Psoas muscle (tissue), 8 donors: ENCODE results near the gene MZF1. TPM values are rescaled to one million over a fixed set of nuclear protein-coding genes. Genes with fewer than 3 reads are reported as not detected.
A peak's percentile ranks its signal among the peaks of the same experiment; 100 is the strongest.

Experiments used
- ATAC-seq, 4 donors: fragments of 200-7000 bp; cut with Tn5 transposase; one replicate each; pipeline ENCODE4 v1.9.1; 2020; ENCODE audit warnings: moderate library complexity in 3 of 4, mild to moderate bottlenecking in 2 of 4
- DNase-seq, 2 donors: peaks; one replicate each; pipeline ENCODE4 v3.0.0-alpha.2; 2020
- H3K27ac ChIP-seq: fragments of 200-600 bp; one replicate; pipeline ENCODE4 v1.8.0; 2022
- H3K27me3 ChIP-seq, 3 donors: fragments of 200-600 bp in 1 of 3; one replicate each; pipeline versions ENCODE4 v1.6.1 to v1.8.0; 2013 to 2022; ENCODE audit warnings: low read length in 2 of 3, mild to moderate bottlenecking in 2 of 3, moderate library complexity in 1 of 3; ENCODE audit not compliant: insufficient read depth in 3 of 3
- H3K36me3 ChIP-seq, 2 donors: fragments of 200-600 bp in 1 of 2; one replicate each; pipeline versions ENCODE4 v1.6.1 to v1.8.0; 2013 to 2022; ENCODE audit warnings: low read depth in 1 of 2, mild to moderate bottlenecking in 1 of 2, moderate library complexity in 1 of 2; ENCODE audit not compliant: insufficient read depth in 1 of 2
- H3K4me1 ChIP-seq: fragments of 200-600 bp; one replicate; pipeline ENCODE4 v1.8.0; 2022
- H3K4me3 ChIP-seq: fragments of 200-600 bp; one replicate; pipeline ENCODE4 v1.8.0; 2022; ENCODE audit warnings: mild to moderate bottlenecking
- H3K9me3 ChIP-seq: fragments of 200-600 bp; one replicate; pipeline ENCODE4 v1.8.0; 2022
- WGBS, 3 donors: extraction: QIAGEN DNeasy Blood & Tissue Kit; methylation state at CpG; one replicate each; pipeline versions ENCODE4 v1.1.6 to v1.1.7; 2013; 5-methylcytosine and 5-hydroxymethylcytosine counted together
- intact Hi-C, 2 donors: fragments of 100-400 bp; cut with DNase I; formaldehyde crosslinking; loops; one replicate each; pipeline versions ENCODE4 v1.11.0 to v1.14.2; 2022
- polyA plus RNA-seq, 3 donors: library from polyadenylated mRNA; stranded (reverse); fragments of 200-250 nt; gene quantifications; one replicate each; pipeline ENCODE4 v1.2.3, GENCODE V29; 2013
- total RNA-seq, 4 donors: library from RNA; stranded (reverse); fragmentation: NEBNext Ultra II Directional in 2 of 4; extraction: Animal tissue kit (Norgen Biotek cat#: 25700) in 2 of 4; gene quantifications; one replicate each; pipeline versions ENCODE4 v1.2.1 to v1.2.4, GENCODE V29; 2021 to 2023
- TF ChIP-seq, protein P1 (sequence below): fragments of 200-600 bp; IDR thresholded peaks from one replicate; pipeline ENCODE4 v1.8.0; 2022; ENCODE audit warnings: antibody characterized with exemption
- donor health status: healthy with polysubstance abuse.
- donor health status: DM: no; HTN: no; CAD: no; lungs with moderate emphysema.
- donor health status: Bipolar disorder and iron deficiency.
- donor health status: healthy.
- donor health status: DM: yes; HTN: yes; CAD: no.
- donor health status: DM: no; HTN: no; CAD: no.
- donor health status: DM: no; HTN: no; CAD: no.
- donor health status: DM: yes; HTN: yes; CAD: no.

Gene MZF1
- total and polyA plus RNA-seq, 7 donors = 5.0 to 13.0 (median 9.3) TPM

DNA sequence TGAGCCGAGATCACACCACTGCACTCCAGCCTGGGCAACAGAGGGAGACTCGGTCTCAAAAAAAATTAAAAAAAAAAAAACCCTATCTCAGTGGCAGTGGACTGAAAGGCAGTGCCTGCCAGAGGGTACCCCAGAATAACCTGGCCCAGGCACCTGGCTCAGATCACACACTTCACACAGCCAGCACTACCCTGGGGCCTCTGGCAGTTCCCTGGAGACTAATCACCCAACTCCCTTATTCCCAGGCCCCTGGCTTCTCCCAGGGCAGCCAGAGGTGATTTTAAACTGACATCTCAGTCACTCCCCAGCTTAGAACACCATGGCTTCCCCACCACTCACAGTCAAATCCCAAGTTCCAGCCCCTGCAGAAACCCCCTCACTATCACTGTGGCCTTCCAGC is 57.9 kb downstream of the MZF1 start:
- Histone ChIP-seq H3K4me3 (no peak overlapping the region), H3K4me1 (peaks cover 27% of the 10 kb centered on the region), H3K27ac (no peak overlapping the region), H3K9me3 (no peaks in the 10 kb centered on the region), H3K36me3 (peaks cover 0 to 20% of the 10 kb centered on the region in 2 donors), H3K27me3 (no peaks in the 10 kb centered on the region)
- ATAC-seq (no peak), DNase-seq (no peak)
- intact Hi-C loops = no loop called here
- 90 to 94% (median 92%) methylated on average over 2 of the region's 2 CpGs for WGBS, 3 donors
- TF ChIP-seq, protein P1, sequence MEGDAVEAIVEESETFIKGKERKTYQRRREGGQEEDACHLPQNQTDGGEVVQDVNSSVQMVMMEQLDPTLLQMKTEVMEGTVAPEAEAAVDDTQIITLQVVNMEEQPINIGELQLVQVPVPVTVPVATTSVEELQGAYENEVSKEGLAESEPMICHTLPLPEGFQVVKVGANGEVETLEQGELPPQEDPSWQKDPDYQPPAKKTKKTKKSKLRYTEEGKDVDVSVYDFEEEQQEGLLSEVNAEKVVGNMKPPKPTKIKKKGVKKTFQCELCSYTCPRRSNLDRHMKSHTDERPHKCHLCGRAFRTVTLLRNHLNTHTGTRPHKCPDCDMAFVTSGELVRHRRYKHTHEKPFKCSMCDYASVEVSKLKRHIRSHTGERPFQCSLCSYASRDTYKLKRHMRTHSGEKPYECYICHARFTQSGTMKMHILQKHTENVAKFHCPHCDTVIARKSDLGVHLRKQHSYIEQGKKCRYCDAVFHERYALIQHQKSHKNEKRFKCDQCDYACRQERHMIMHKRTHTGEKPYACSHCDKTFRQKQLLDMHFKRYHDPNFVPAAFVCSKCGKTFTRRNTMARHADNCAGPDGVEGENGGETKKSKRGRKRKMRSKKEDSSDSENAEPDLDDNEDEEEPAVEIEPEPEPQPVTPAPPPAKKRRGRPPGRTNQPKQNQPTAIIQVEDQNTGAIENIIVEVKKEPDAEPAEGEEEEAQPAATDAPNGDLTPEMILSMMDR = no peak

DNA sequence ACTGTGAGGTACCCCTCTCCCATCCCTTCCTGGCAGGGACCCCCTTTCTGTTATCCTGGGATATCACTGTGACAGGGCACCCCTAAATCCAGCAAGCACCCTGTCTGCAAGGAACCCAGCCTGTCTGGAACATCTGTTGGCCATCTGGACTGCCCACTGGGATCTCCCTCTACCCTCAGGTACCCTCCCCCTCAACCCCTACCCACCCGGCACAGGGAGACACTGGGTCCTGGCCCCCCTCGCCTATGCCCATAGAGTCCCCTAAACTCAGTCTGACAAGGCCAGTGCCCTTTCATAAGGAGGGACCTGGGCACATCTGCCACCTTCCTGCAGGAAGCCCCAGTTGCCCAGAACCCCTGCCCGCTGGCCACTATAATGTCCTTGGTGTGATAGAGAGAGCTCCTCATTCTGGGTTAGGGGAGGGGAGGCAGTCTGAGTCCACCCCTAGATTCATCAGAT is 58.5 kb downstream of the MZF1 start:
- ATAC-seq (no peak), DNase-seq (no peak)
- intact Hi-C loops = no loop called here
- H3K27me3 ChIP-seq = no peaks in the 10 kb centered on the region
- TF ChIP-seq, protein P1 = no peak
- H3K4me3 ChIP-seq = peak overlapping the region; percentile 63
- WGBS, 3 donors = 72 to 80% (median 72%) methylated on average over 3 of the region's 3 CpGs
- H3K36me3 ChIP-seq = peaks cover 0 to 20% of the 10 kb centered on the region in 2 donors
- peak overlapping the region; percentile 71 for H3K27ac ChIP-seq
- H3K4me1 ChIP-seq = peaks cover 26% of the 10 kb centered on the region
- H3K9me3 ChIP-seq = no peaks in the 10 kb centered on the region

DNA sequence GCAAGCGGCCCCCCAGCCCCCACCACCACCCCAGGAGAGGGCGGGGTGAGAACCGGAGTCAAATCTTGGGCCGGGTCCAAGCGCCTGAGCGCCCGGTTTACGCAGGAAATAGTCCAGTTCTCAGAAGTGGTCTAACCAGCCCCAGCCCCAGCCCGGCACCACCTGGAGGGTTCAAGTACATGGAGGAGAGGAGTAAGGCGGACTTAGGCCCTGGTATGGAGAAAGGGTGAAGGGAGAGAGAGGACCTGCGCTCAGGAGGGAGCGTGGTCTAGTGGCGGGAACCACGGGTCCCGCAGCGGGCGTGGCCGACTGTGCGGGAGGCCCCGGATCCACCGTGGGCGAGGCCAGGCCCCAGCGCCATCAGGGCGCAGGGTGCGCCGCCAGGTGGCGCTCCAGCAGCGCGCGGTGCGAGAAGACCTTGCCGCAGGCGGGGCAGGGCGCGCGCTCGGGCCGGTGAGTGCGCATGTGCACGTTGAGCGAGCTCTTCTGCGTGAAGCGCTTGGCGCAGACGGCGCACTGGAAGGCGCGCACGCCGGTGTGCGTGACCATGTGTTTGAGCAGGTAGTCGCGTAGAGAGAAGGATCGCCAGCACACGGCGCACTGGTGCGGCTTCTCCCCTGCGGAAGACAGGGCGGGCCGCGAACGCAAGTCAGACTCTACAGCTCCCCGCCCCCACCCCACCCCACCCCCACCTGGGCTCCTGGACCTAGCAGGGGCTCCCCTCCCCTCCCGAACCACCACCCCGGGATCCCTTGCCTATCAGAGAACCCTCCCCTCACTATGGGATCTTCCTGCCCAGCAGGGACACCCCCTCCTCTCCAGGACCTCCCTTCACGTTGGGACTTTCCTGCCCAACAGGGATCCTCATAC is 59.2 kb downstream of the MZF1 start:
- DNase-seq (peak; percentile 92 to 94), ATAC-seq (peak; percentile 91 to 93 (median 92))
- 26 to 31% (median 27%) methylated on average over 52 to 66 of the region's 66 CpGs for WGBS, 3 donors
- Histone ChIP-seq H3K27ac (peak overlapping the region; percentile 71), H3K4me3 (peak overlapping the region; percentile 63), H3K36me3 (peaks cover 0 to 20% of the 10 kb centered on the region in 2 donors), H3K4me1 (peaks cover 26% of the 10 kb centered on the region), H3K9me3 (no peaks in the 10 kb centered on the region), H3K27me3 (no peaks in the 10 kb centered on the region)
- intact Hi-C loops = no loop called here
- TF ChIP-seq, protein P1 = peak; percentile 89

DNA sequence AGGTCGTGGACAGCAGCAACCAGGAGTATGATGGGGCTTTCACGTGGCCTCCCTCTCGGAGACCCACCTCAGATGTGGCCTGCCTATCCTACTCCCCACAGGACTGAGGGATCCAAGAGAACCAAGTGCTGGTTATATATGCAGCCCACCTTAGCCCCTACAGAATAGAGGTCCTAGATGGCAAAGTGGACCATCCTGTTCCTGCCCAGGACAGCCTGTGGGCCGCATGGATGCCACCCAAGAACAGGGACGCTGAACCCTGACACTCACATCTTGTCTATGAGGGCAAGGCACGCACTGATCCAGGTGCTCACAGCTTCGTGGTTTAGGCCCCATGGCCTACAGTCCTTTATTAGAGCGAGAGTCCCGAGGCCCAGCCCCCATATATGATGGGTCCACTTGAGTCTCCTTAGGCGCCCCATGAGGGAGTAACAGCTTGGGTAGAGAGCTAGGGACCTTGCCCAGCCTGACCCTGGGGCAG is 59.9 kb downstream of the MZF1 start:
- no peak overlapping the region for H3K4me3 ChIP-seq
- TF ChIP-seq, protein P1 = no peak
- intact Hi-C loops = no loop called here
- no peak for DNase-seq
- H3K36me3 ChIP-seq = peaks cover 0 to 20% of the 10 kb centered on the region in 2 donors
- WGBS, 3 donors = 79 to 89% (median 84%) methylated on average over 10 of the region's 10 CpGs
- H3K9me3 ChIP-seq = no peaks in the 10 kb centered on the region
- peak in 2 of 4 donors; percentile 1 to 11 for ATAC-seq
- peak overlapping the region; percentile 71 for H3K27ac ChIP-seq
- H3K4me1 ChIP-seq = peaks cover 20% of the 10 kb centered on the region
- H3K27me3 ChIP-seq = no peaks in the 10 kb centered on the region

Other genes starting within 250 kb of the MZF1 start
- 1 to 10 TPM; 2.0 to 3.1 (median 2.4) TPM for gene ZSCAN22, start 246.3 kb downstream of the MZF1 start, total RNA-seq
- gene ZSCAN22, start 246.3 kb downstream of the MZF1 start, polyA plus RNA-seq = 1 to 10 TPM; 1.1 to 1.8 (median 1.8) TPM
- gene A1BG, start 219.8 kb downstream of the MZF1 start, total RNA-seq = 1 to 10 TPM; 1.6 to 5.4 (median 3.8) TPM
- gene A1BG, start 219.8 kb downstream of the MZF1 start, polyA plus RNA-seq = 10 to 100 TPM in 2 of 3 donors, 1 to 10 TPM in 1; 5.2 to 12.0 (median 10.0) TPM
- under 1 TPM; 0.08 to 0.30 (median 0.18) TPM for gene ZNF497, start 210.6 kb downstream of the MZF1 start, total RNA-seq
- gene ZNF497, start 210.6 kb downstream of the MZF1 start, polyA plus RNA-seq = under 1 TPM; 0.13 to 0.43 (median 0.30) TPM
- gene ZNF837, start 192.3 kb downstream of the MZF1 start, total RNA-seq = under 1 TPM; 0.10 to 0.34 (median 0.20) TPM
- gene ZNF837, start 192.3 kb downstream of the MZF1 start, polyA plus RNA-seq = under 1 TPM; 0.08 to 0.33 (median 0.24) TPM
- gene RPS5, start 186.1 kb downstream of the MZF1 start, total RNA-seq = 100 to 1,000 TPM; 513 to 839 (median 740) TPM
- 1,000 to 10,000 TPM; 1,118 to 2,384 (median 1,312) TPM for gene RPS5, start 186.1 kb downstream of the MZF1 start, polyA plus RNA-seq
- gene RNF225, start 177.7 kb downstream of the MZF1 start, total RNA-seq = not detected
- gene RNF225, start 177.7 kb downstream of the MZF1 start, polyA plus RNA-seq = not detected
- 10 to 100 TPM in 3 of 4 donors, 1 to 10 TPM in 1; 9.5 to 16.2 (median 13.3) TPM for gene ZNF584, start 164.7 kb downstream of the MZF1 start, total RNA-seq
- 10 to 100 TPM in 2 of 3 donors, 1 to 10 TPM in 1; 8.7 to 23.8 (median 11.6) TPM for gene ZNF584, start 164.7 kb downstream of the MZF1 start, polyA plus RNA-seq
- 1 to 10 TPM; 2.1 to 5.2 (median 4.3) TPM for gene ZNF132, start 133.2 kb downstream of the MZF1 start, total RNA-seq
- gene ZNF132, start 133.2 kb downstream of the MZF1 start, polyA plus RNA-seq = 1 to 10 TPM; 1.4 to 2.7 (median 1.6) TPM
- gene ZNF324B, start 121.7 kb downstream of the MZF1 start, total RNA-seq = 1 to 10 TPM; 4.4 to 8.9 (median 4.9) TPM
- gene ZNF324B, start 121.7 kb downstream of the MZF1 start, polyA plus RNA-seq = 1 to 10 TPM; 2.5 to 6.2 (median 2.9) TPM
- 1 to 10 TPM; 3.5 to 7.2 (median 4.8) TPM for gene ZNF324, start 106.3 kb downstream of the MZF1 start, total RNA-seq
- 1 to 10 TPM; 2.1 to 6.4 (median 3.1) TPM for gene ZNF324, start 106.3 kb downstream of the MZF1 start, polyA plus RNA-seq
- gene ZNF446, start 97.0 kb downstream of the MZF1 start, total RNA-seq = 1 to 10 TPM; 3.5 to 8.1 (median 4.9) TPM
- gene ZNF446, start 97.0 kb downstream of the MZF1 start, polyA plus RNA-seq = 1 to 10 TPM; 4.6 to 8.7 (median 6.3) TPM
- gene SLC27A5, start 61.3 kb downstream of the MZF1 start, total RNA-seq = 1 to 10 TPM; 3.1 to 6.6 (median 4.0) TPM
- gene SLC27A5, start 61.3 kb downstream of the MZF1 start, polyA plus RNA-seq = 10 to 100 TPM in 2 of 3 donors, 1 to 10 TPM in 1; 6.1 to 11.0 (median 10.6) TPM
- gene ZBTB45, start 53.5 kb downstream of the MZF1 start, total RNA-seq = 10 to 100 TPM in 1 of 4 donors, 1 to 10 TPM in 3; 7.7 to 13.0 (median 9.9) TPM
- 10 to 100 TPM in 1 of 3 donors, 1 to 10 TPM in 2; 6.2 to 12.5 (median 8.5) TPM for gene ZBTB45, start 53.5 kb downstream of the MZF1 start, polyA plus RNA-seq
- 100 to 1,000 TPM; 165 to 212 (median 197) TPM for gene TRIM28, start 29.3 kb downstream of the MZF1 start, total RNA-seq
- gene TRIM28, start 29.3 kb downstream of the MZF1 start, polyA plus RNA-seq = 100 to 1,000 TPM; 141 to 154 (median 147) TPM
- 100 to 1,000 TPM in 2 of 4 donors, 10 to 100 TPM in 2; 96.5 to 126 (median 103) TPM for gene CHMP2A, start 18.2 kb downstream of the MZF1 start, total RNA-seq
- 100 to 1,000 TPM; 149 to 184 (median 157) TPM for gene CHMP2A, start 18.2 kb downstream of the MZF1 start, polyA plus RNA-seq
- 100 to 1,000 TPM in 3 of 4 donors, 10 to 100 TPM in 1; 95.4 to 146 (median 125) TPM for gene UBE2M, start 14.7 kb downstream of the MZF1 start, total RNA-seq
- 100 to 1,000 TPM in 2 of 3 donors, 10 to 100 TPM in 1; 86.8 to 146 (median 145) TPM for gene UBE2M, start 14.7 kb downstream of the MZF1 start, polyA plus RNA-seq